ENCODE results near the gene TMEM185A.
"Not testable (repeated sequence)": the region's sequence is repeated elsewhere in the genome, so short reads cannot be mapped to it uniquely, and the experiment has no call there.

DNA sequence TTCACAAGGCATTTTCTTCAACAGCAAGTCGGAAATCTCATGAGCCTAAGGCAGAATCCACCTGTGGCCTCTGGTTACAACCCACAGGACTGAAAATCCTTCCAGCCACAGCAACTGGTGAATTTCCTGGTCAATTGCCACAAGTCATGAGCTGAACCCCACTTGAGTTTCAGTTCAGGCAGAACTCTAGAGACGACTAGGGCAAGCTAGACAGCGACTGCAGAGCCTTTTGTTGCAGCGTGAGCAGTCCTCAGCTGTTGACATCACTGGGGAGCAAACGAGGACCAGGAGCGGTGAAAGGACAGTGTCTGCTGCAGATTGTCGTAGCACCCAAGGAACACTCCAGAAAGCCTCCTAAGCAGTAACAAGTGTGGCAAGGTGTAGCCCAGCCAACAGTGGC, 35.6 kb downstream of the TMEM185A start:
- TF ChIP-seq, protein P1, sequence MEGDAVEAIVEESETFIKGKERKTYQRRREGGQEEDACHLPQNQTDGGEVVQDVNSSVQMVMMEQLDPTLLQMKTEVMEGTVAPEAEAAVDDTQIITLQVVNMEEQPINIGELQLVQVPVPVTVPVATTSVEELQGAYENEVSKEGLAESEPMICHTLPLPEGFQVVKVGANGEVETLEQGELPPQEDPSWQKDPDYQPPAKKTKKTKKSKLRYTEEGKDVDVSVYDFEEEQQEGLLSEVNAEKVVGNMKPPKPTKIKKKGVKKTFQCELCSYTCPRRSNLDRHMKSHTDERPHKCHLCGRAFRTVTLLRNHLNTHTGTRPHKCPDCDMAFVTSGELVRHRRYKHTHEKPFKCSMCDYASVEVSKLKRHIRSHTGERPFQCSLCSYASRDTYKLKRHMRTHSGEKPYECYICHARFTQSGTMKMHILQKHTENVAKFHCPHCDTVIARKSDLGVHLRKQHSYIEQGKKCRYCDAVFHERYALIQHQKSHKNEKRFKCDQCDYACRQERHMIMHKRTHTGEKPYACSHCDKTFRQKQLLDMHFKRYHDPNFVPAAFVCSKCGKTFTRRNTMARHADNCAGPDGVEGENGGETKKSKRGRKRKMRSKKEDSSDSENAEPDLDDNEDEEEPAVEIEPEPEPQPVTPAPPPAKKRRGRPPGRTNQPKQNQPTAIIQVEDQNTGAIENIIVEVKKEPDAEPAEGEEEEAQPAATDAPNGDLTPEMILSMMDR (conservative IDR thresholded peaks at IDR 0.05; ENCODE audit: low read length), result not testable (repeated sequence)
- TF ChIP-seq EZH2phosphoT487 (IDR thresholded peaks at IDR 0.05; ENCODE audit: borderline replicate concordance, low read depth, low read length), result not testable (repeated sequence)

Measured in OCI-LY7 (cell line).